ENCODE measurements around the gene TMEM74B. TPM values are rescaled to one million over a fixed set of nuclear protein-coding genes. Genes with fewer than 3 reads are reported as not detected.

The TMEM74B gene
- total RNA-seq, 2 donors from 2014 or later, result not detected

DNA sequence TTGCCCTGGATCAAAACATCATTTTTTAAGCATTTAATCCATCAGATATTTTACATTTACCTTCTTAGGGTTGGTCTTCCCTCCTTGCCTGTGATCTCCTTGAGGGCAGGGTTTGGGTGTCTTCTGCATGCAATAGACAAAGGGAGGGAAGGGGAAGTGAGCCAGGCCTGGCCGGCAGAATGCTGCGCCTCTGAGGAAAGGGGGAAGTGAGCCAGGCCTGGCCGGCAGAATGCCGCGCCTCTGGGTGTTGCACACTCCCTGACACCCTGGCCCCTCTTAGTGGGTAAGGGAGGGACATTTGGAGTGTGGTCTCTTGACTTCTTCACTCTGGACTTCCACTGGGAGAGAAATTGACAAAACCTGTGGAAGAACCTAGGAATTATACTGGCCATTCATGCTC is 53.9 kb downstream of the TMEM74B start:
- Histone ChIP-seq H3K4me3 (no peak overlapping the region), H3K9me3 (no peaks in the 10 kb centered on the region), H3K27ac (no peak overlapping the region), H3K4me1 (no peaks in the 10 kb centered on the region), H3K27me3 (no peaks in the 10 kb centered on the region), H3K36me3 (replicated peaks in 1 of 2; ENCODE audit: insufficient read depth in 1 of 2, low read depth in 2 of 2) (peaks cover 7 to 51% of the 10 kb centered on the region in 2 donors)
- 83 to 100% methylated on average over 5 of the region's 5 CpGs for WGBS, 2 donors
- intact Hi-C loops (cut with DNase I), result no loop called here
- TF ChIP-seq, protein P1, sequence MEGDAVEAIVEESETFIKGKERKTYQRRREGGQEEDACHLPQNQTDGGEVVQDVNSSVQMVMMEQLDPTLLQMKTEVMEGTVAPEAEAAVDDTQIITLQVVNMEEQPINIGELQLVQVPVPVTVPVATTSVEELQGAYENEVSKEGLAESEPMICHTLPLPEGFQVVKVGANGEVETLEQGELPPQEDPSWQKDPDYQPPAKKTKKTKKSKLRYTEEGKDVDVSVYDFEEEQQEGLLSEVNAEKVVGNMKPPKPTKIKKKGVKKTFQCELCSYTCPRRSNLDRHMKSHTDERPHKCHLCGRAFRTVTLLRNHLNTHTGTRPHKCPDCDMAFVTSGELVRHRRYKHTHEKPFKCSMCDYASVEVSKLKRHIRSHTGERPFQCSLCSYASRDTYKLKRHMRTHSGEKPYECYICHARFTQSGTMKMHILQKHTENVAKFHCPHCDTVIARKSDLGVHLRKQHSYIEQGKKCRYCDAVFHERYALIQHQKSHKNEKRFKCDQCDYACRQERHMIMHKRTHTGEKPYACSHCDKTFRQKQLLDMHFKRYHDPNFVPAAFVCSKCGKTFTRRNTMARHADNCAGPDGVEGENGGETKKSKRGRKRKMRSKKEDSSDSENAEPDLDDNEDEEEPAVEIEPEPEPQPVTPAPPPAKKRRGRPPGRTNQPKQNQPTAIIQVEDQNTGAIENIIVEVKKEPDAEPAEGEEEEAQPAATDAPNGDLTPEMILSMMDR (IDR thresholded peaks at IDR 0.05), result no peak
- no peak for TF ChIP-seq POLR2A (IDR thresholded peaks at IDR 0.05)
- DNase-seq, result peak in 1 of 4 donors; percentile 21
- no peak for ATAC-seq

Other genes starting within 250 kb of the TMEM74B start
- gene RSPO4, start 182.7 kb downstream of the TMEM74B start, total RNA-seq, result not detected
- gene PSMF1, start 66.4 kb downstream of the TMEM74B start, total RNA-seq, result 10 to 100 TPM; 32.9 to 53.1 TPM
- gene C20orf202, start 18.5 kb upstream of the TMEM74B start, total RNA-seq, result not detected
- not detected for gene RAD21L1, start 41.1 kb upstream of the TMEM74B start, total RNA-seq
- gene SNPH, start 81.3 kb upstream of the TMEM74B start, total RNA-seq, result 1 to 10 TPM; 3.3 to 3.4 TPM
- 10 to 100 TPM; 14.8 to 20.0 TPM for gene SDCBP2, start 144.2 kb upstream of the TMEM74B start, total RNA-seq
- gene FKBP1A, start 208.1 kb upstream of the TMEM74B start, total RNA-seq, result 10 to 100 TPM; 47.5 to 57.7 TPM